Measurements from ENCODE around the gene VWA3B.

Gene VWA3B

GRCh38 chr2:98347298-98348065 lies 260.5 kb downstream of the VWA3B start:
- no peaks in the 10 kb centered on the region for H3K9me2 ChIP-seq (replicated peaks; ENCODE audit: insufficient read depth, low read length)
- TF ChIP-seq EZH2phosphoT487 (conservative IDR thresholded peaks at IDR 0.05; ENCODE audit: low read length) (no peak), CTCF (IDR thresholded peaks at IDR 0.05; ENCODE audit: insufficient read depth, low read length, poor library complexity, severe bottlenecking) (no peak)
- no peak overlapping the region for H3K4me3 ChIP-seq (ENCODE audit: insufficient read depth, low read length, poor library complexity, severe bottlenecking)
- H3K9me3 ChIP-seq (ENCODE audit: insufficient read depth, low read length): no peaks in the 10 kb centered on the region; the same call in 1 of the 2 replicates
- no peaks in the 10 kb centered on the region for H3F3A ChIP-seq (ENCODE audit: insufficient read depth)
- H2AFZ ChIP-seq (ENCODE audit: low read depth, low read length, severe bottlenecking): no peak overlapping the region
- H3K4me2 ChIP-seq (ENCODE audit: low read depth, low read length, poor library complexity, severe bottlenecking): no peak overlapping the region
- H3K27ac ChIP-seq (ENCODE audit: low read depth, low read length): no peak overlapping the region
- H4K20me1 ChIP-seq (ENCODE audit: low read depth, low read length): no peaks in the 10 kb centered on the region
- 0 out of 2 replicates have a peak, but pooled peaks cover 5% of the 10 kb centered on the region for H3K27me3 ChIP-seq (ENCODE audit: low read length)
- H3K36me3 ChIP-seq (ENCODE audit: low read length): no peaks in the 10 kb centered on the region
- no peak overlapping the region for H3K9ac ChIP-seq (ENCODE audit: low read length)
- H3K79me2 ChIP-seq (ENCODE audit: insufficient read depth, low read length): no peaks in the 10 kb centered on the region

GRCh38 chr2:98348066-98348561 lies 261.1 kb downstream of the VWA3B start:
- Histone ChIP-seq H3F3A (ENCODE audit: insufficient read depth) (no peaks in the 10 kb centered on the region), H3K9ac (ENCODE audit: low read length) (no peak overlapping the region), H3K9me2 (replicated peaks; ENCODE audit: insufficient read depth, low read length) (no peaks in the 10 kb centered on the region), H3K4me3 (ENCODE audit: insufficient read depth, low read length, poor library complexity, severe bottlenecking) (no peak overlapping the region), H4K20me1 (ENCODE audit: low read depth, low read length) (no peaks in the 10 kb centered on the region), H3K27ac (ENCODE audit: low read depth, low read length) (no peak overlapping the region), H3K9me3 (ENCODE audit: insufficient read depth, low read length) (no peaks in the 10 kb centered on the region; the same call in 1 of the 2 replicates), H3K27me3 (ENCODE audit: low read length) (0 out of 2 replicates have a peak, but pooled peaks cover 5% of the 10 kb centered on the region), H3K4me2 (ENCODE audit: low read depth, low read length, poor library complexity, severe bottlenecking) (no peak overlapping the region), H3K36me3 (ENCODE audit: low read length) (no peaks in the 10 kb centered on the region), H2AFZ (ENCODE audit: low read depth, low read length, severe bottlenecking) (no peak overlapping the region), H3K79me2 (ENCODE audit: insufficient read depth, low read length) (no peaks in the 10 kb centered on the region)
- TF ChIP-seq EZH2phosphoT487 (conservative IDR thresholded peaks at IDR 0.05; ENCODE audit: low read length) (no peak), CTCF (IDR thresholded peaks at IDR 0.05; ENCODE audit: insufficient read depth, low read length, poor library complexity, severe bottlenecking) (no peak)

- Histone ChIP-seq H3K27ac (ENCODE audit: low read depth, low read length) (no peak overlapping the region), H3K9me2 (replicated peaks; ENCODE audit: insufficient read depth, low read length) (no peaks in the 10 kb centered on the region), H3K27me3 (ENCODE audit: low read length) (0 out of 2 replicates have a peak, but pooled peaks cover 5% of the 10 kb centered on the region), H3K9ac (ENCODE audit: low read length) (no peak overlapping the region), H3K4me3 (ENCODE audit: insufficient read depth, low read length, poor library complexity, severe bottlenecking) (no peak overlapping the region), H3K4me2 (ENCODE audit: low read depth, low read length, poor library complexity, severe bottlenecking) (no peak overlapping the region), H3K79me2 (ENCODE audit: insufficient read depth, low read length) (no peaks in the 10 kb centered on the region), H3K9me3 (ENCODE audit: insufficient read depth, low read length) (no peaks in the 10 kb centered on the region; the same call in 1 of the 2 replicates), H3K36me3 (ENCODE audit: low read length) (no peaks in the 10 kb centered on the region), H4K20me1 (ENCODE audit: low read depth, low read length) (no peaks in the 10 kb centered on the region), H2AFZ (ENCODE audit: low read depth, low read length, severe bottlenecking) (no peak overlapping the region), H3F3A (ENCODE audit: insufficient read depth) (no peaks in the 10 kb centered on the region)
- TF ChIP-seq EZH2phosphoT487 (conservative IDR thresholded peaks at IDR 0.05; ENCODE audit: low read length): no peak
- no peak for TF ChIP-seq CTCF (IDR thresholded peaks at IDR 0.05; ENCODE audit: insufficient read depth, low read length, poor library complexity, severe bottlenecking)
These were observed 263.4 kb downstream of the VWA3B start for GRCh38 chr2:98350411-98350810.
